ENCODE results near the gene FAM110C.

- TF ChIP-seq, protein P1, sequence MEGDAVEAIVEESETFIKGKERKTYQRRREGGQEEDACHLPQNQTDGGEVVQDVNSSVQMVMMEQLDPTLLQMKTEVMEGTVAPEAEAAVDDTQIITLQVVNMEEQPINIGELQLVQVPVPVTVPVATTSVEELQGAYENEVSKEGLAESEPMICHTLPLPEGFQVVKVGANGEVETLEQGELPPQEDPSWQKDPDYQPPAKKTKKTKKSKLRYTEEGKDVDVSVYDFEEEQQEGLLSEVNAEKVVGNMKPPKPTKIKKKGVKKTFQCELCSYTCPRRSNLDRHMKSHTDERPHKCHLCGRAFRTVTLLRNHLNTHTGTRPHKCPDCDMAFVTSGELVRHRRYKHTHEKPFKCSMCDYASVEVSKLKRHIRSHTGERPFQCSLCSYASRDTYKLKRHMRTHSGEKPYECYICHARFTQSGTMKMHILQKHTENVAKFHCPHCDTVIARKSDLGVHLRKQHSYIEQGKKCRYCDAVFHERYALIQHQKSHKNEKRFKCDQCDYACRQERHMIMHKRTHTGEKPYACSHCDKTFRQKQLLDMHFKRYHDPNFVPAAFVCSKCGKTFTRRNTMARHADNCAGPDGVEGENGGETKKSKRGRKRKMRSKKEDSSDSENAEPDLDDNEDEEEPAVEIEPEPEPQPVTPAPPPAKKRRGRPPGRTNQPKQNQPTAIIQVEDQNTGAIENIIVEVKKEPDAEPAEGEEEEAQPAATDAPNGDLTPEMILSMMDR (IDR thresholded peaks at IDR 0.05 in 8 of 11, conservative IDR thresholded peaks at IDR 0.05 in 3 of 11): no peak
- TF ChIP-seq POLR2A (IDR thresholded peaks at IDR 0.05) (no peak), POLR2AphosphoS5 (IDR thresholded peaks at IDR 0.05) (no peak)
Measured at GRCh38 chr2:47737-48136, 1.4 kb upstream of the FAM110C start.

All from spleen (tissue), 7 donors.